ENCODE measurements around the gene RNF113A. TPM values are rescaled to one million over a fixed set of nuclear protein-coding genes. Genes with fewer than 3 reads are reported as not detected.

The RNF113A gene
- total and polyA plus RNA-seq, 2 of the 8 experiments (the other 6 are each of a cell fraction or from before 2014, with no cell fraction given) = 10.3 to 14.2 TPM

DNA sequence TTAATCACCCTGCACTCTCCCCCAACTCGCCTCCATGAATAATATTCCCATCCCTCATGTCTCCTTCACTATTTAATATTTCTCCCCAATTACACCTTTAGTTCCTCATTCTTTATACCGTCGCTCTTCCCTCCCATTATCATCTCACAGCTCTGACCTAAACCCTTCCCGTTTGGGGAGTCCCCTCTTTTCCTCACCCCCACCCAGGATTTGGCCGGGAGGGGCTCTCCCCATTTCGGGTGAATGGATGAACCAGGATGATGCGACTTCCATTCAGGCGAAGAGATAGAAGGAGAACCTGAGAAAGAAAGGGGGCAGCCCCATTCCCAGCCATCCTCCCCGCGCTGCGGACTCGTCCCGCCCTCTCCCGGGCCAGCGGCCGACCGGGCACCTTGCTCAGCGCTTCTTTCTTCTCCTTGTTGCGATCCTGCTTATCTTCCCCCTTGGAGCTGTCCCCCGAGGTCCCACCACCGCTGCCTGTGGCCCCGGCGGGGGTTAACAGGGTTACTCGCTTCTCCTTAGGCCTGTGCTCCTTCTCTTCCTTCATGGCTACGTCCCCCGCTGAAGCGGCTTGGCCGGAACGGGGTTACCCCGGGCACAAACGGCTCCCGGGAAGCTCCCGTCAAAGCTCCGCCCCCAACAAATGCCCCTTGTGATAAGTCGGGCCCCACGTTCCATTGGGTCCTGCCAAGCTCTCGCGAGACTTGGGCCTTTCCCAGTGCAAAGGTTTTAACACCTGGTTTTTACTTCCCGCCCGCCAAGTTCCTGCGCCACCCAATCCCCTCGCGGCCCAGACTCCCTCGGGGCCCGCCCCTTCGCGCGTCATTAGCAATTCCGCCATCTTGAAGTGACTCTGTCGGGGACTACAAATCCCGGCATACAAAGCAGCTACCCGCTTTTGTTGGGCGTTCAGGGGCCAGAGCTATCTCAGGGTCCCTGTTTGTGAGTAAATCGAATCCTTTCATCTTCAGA lies 18.9 kb downstream of the RNF113A start, which contains the start of gene UPF3B (continued):
- TF ChIP-seq, protein P1, sequence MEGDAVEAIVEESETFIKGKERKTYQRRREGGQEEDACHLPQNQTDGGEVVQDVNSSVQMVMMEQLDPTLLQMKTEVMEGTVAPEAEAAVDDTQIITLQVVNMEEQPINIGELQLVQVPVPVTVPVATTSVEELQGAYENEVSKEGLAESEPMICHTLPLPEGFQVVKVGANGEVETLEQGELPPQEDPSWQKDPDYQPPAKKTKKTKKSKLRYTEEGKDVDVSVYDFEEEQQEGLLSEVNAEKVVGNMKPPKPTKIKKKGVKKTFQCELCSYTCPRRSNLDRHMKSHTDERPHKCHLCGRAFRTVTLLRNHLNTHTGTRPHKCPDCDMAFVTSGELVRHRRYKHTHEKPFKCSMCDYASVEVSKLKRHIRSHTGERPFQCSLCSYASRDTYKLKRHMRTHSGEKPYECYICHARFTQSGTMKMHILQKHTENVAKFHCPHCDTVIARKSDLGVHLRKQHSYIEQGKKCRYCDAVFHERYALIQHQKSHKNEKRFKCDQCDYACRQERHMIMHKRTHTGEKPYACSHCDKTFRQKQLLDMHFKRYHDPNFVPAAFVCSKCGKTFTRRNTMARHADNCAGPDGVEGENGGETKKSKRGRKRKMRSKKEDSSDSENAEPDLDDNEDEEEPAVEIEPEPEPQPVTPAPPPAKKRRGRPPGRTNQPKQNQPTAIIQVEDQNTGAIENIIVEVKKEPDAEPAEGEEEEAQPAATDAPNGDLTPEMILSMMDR (IDR thresholded peaks at IDR 0.05; ENCODE audit: control extremely low read depth in 1 of 3, insufficient read depth in 1 of 3, low read depth in 1 of 3, low read length in 3 of 3) = no peak
- TF ChIP-seq SP1 (IDR thresholded peaks at IDR 0.05; ENCODE audit: low read depth, low read length) = no peak; the same call in 1 of the 2 replicates
- TF ChIP-seq ASH2L (IDR thresholded peaks at IDR 0.05; ENCODE audit: low read length) = peak; percentile 59
- peak; percentile 85 to 86 for TF ChIP-seq POLR2A (IDR thresholded peaks at IDR 0.05; ENCODE audit: control extremely low read depth in 1 of 2, low read depth in 2 of 2, low read length in 2 of 2)
- TF ChIP-seq BRCA1 (IDR thresholded peaks at IDR 0.05; ENCODE audit: low read depth, low read length) = peak; percentile 70
- TF ChIP-seq CHD1 (IDR thresholded peaks at IDR 0.05; ENCODE audit: low read depth, low read length) = no peak
- TF ChIP-seq SIRT6 (IDR thresholded peaks at IDR 0.05; ENCODE audit: low read length) = no peak
- TF ChIP-seq RAD21 (IDR thresholded peaks at IDR 0.05 in 1 of 2, conservative IDR thresholded peaks at IDR 0.05 in 1 of 2; ENCODE audit: low read depth in 2 of 2, low read length in 2 of 2) = no peak
- no peak for TF ChIP-seq CBX5 (IDR thresholded peaks at IDR 0.05; ENCODE audit: low read depth, low read length)
- TF ChIP-seq TAF7 (optimal IDR thresholded peaks at IDR 0.05; ENCODE audit: borderline replicate concordance, low read depth, low read length) = peak; percentile 39
- no peak for TF ChIP-seq KDM4A (IDR thresholded peaks at IDR 0.05; ENCODE audit: low read depth, low read length, severe bottlenecking)
- no peak for TF ChIP-seq JUND (IDR thresholded peaks at IDR 0.05; ENCODE audit: low read length)
- no peak for TF ChIP-seq BACH1 (IDR thresholded peaks at IDR 0.05; ENCODE audit: low read length)
- TF ChIP-seq YY1 (IDR thresholded peaks at IDR 0.05; ENCODE audit: low read depth, low read length) = peak; percentile 95
- no peak for TF ChIP-seq RFX5 (IDR thresholded peaks at IDR 0.05; ENCODE audit: borderline replicate concordance, low read depth, low read length)
- TF ChIP-seq RBBP5 (IDR thresholded peaks at IDR 0.05; ENCODE audit: borderline replicate concordance, low read depth, low read length) = no peak
- TF ChIP-seq CREB1 (IDR thresholded peaks at IDR 0.05) = peak; percentile 70
- TF ChIP-seq EZH2 (IDR thresholded peaks at IDR 0.05; ENCODE audit: low read depth, low read length, severe bottlenecking) = no peak
- TF ChIP-seq RXRA (IDR thresholded peaks at IDR 0.05; ENCODE audit: insufficient read depth, low read depth, low read length) = no peak
- TF ChIP-seq, protein P2, sequence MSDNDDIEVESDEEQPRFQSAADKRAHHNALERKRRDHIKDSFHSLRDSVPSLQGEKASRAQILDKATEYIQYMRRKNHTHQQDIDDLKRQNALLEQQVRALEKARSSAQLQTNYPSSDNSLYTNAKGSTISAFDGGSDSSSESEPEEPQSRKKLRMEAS (IDR thresholded peaks at IDR 0.05) = no peak
- peak; percentile 92 for TF ChIP-seq CHD2 (IDR thresholded peaks at IDR 0.05; ENCODE audit: low read length)
- no peak for TF ChIP-seq EP300 (IDR thresholded peaks at IDR 0.05; ENCODE audit: borderline replicate concordance in 1 of 2, low read depth in 2 of 2, low read length in 2 of 2)

Measured in H1 (cell line).